ENCODE measurements around the gene DNAJB4. TPM values are rescaled to one million over a fixed set of nuclear protein-coding genes. Genes with fewer than 3 reads are reported as not detected.
A peak's percentile ranks its signal among the peaks of the same experiment; 100 is the strongest.

DNAJB4 gene
- total RNA-seq, 1 experiment from 2014 or later: 28.5 TPM

DNA sequence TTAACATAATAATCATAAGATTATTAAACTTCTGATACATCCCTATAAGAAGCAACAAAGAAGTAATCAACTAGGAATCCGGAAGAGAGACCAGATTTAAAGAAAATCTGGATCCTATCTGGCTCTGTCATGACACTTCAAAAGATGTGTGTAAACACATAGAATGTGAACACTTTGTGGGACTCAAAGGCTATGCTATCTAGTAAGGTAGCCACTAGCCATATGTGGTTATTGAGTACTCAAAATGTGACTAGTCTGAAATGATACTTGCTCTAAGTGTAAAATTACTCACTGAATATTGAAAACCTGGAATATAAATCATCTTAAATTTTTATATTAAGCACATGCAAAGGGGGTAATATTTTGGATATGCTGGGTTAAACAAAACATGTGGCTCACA lies 34.5 kb upstream of the DNAJB4 start:
- TF ChIP-seq, protein P1, sequence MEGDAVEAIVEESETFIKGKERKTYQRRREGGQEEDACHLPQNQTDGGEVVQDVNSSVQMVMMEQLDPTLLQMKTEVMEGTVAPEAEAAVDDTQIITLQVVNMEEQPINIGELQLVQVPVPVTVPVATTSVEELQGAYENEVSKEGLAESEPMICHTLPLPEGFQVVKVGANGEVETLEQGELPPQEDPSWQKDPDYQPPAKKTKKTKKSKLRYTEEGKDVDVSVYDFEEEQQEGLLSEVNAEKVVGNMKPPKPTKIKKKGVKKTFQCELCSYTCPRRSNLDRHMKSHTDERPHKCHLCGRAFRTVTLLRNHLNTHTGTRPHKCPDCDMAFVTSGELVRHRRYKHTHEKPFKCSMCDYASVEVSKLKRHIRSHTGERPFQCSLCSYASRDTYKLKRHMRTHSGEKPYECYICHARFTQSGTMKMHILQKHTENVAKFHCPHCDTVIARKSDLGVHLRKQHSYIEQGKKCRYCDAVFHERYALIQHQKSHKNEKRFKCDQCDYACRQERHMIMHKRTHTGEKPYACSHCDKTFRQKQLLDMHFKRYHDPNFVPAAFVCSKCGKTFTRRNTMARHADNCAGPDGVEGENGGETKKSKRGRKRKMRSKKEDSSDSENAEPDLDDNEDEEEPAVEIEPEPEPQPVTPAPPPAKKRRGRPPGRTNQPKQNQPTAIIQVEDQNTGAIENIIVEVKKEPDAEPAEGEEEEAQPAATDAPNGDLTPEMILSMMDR (IDR thresholded peaks at IDR 0.05; ENCODE audit: unreplicated experiment): no peak
- intact Hi-C loops (cut with micrococcal nuclease): loop anchor here (10.0 kb wide), 1 partner anchor 135 kb away; no protein-coding TSS in a partner anchor
- H3K4me1 Mint-ChIP-seq (ENCODE audit: insufficient read depth, unreplicated experiment): peaks cover 17% of the 10 kb centered on the region
- H3K27ac Mint-ChIP-seq (ENCODE audit: low read depth, unreplicated experiment): no peak overlapping the region
- no peak for DNase-seq (ENCODE audit: unreplicated experiment)
- no TSS peak for BruUV-seq (replicated peaks)
- ChIA-PET POLR2A (interaction anchor here (0.7 kb wide), 1 partner anchor 134 kb away, joined by 3 read pairs; no protein-coding TSS in a partner anchor), CTCF (no interaction called here)
- H3K36me3 Mint-ChIP-seq (ENCODE audit: insufficient read depth, unreplicated experiment): peaks cover 91% of the 10 kb centered on the region
- H3K27me3 Mint-ChIP-seq (ENCODE audit: insufficient read depth, unreplicated experiment): no peaks in the 10 kb centered on the region
- H3K9me3 Mint-ChIP-seq (ENCODE audit: unreplicated experiment): no peaks in the 10 kb centered on the region
- no peak overlapping the region for H3K4me3 Mint-ChIP-seq (ENCODE audit: unreplicated experiment)

DNA sequence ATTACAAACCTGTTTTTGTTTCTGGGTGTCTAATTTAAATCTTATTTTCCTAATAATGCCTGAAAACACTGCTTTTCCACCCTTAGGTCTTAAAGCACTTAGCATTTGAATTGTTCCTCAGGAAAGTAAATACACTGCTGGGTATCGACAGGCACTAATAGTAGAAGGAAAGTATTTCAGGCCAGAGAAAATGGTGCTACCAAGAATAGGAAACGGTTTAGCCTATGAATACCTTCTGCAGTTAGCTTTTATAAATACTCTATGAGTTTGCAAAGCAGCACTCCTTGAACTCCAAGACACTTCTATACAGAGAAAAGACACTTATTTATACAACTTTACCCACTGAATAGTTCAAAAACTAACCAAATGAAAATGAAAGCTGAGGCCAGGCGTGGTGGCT lies 32.7 kb upstream of the DNAJB4 start:
- BruUV-seq (replicated peaks): no TSS peak
- TF ChIP-seq, protein P1 (IDR thresholded peaks at IDR 0.05; ENCODE audit: unreplicated experiment): no peak
- POLR2A ChIA-PET: interaction anchor here (2.1 kb wide), 1 partner anchor 33 kb away, joined by 6 read pairs; the partner anchor contains the start of gene DNAJB4
- CTCF ChIA-PET: interaction anchor here (0.6 kb wide), 1 partner anchor 142 kb away, joined by 3 read pairs; no protein-coding TSS in a partner anchor
- Mint-ChIP-seq H3K36me3 (ENCODE audit: insufficient read depth, unreplicated experiment) (peaks cover 72% of the 10 kb centered on the region), H3K27ac (ENCODE audit: low read depth, unreplicated experiment) (no peak overlapping the region), H3K9me3 (ENCODE audit: unreplicated experiment) (no peaks in the 10 kb centered on the region), H3K27me3 (ENCODE audit: insufficient read depth, unreplicated experiment) (no peaks in the 10 kb centered on the region), H3K4me1 (ENCODE audit: insufficient read depth, unreplicated experiment) (peaks cover 28% of the 10 kb centered on the region), H3K4me3 (ENCODE audit: unreplicated experiment) (no peak overlapping the region)
- DNase-seq (ENCODE audit: unreplicated experiment): no peak
- intact Hi-C loops (cut with micrococcal nuclease): loop anchor here (10.0 kb wide), 1 partner anchor 137 kb away; no protein-coding TSS in a partner anchor

DNA sequence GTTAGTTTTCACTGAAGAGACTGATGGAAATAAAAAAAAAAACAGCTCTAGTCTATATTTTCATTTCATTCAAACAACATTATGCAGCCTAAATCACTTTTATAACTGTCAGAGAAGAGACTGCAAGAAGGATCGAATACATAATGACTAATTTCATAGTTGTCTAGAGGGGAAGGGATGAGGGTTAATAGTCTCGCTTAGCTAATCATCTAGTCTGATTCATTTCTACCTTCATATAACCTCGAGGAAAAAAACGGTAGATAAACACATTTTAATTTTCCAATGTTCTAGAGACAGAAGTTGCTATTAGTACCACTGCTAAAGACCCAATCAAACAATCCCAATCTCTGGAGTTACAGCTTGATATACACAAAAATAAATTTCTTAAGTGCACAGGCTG lies 29.4 kb upstream of the DNAJB4 start:
- H3K4me3 Mint-ChIP-seq (ENCODE audit: unreplicated experiment): no peak overlapping the region
- DNase-seq (ENCODE audit: unreplicated experiment): peak; percentile 36
- POLR2A ChIA-PET: interaction anchor here (0.7 to 9.6 kb wide), 19 partner anchors 9 to 857 kb away, joined by 3 to 598 read pairs (median 6); partner anchors contain the start of genes DNAJB4, MIGA1 and USP33
- TF ChIP-seq, protein P1 (IDR thresholded peaks at IDR 0.05; ENCODE audit: unreplicated experiment): no peak
- CTCF ChIA-PET: interaction anchor here (0.6 to 5.8 kb wide), 6 partner anchors 30 to 292 kb away, joined by 3 to 70 read pairs (median 6); partner anchors contain the start of gene DNAJB4
- peaks cover 23% of the 10 kb centered on the region for H3K4me1 Mint-ChIP-seq (ENCODE audit: insufficient read depth, unreplicated experiment)
- no peaks in the 10 kb centered on the region for H3K9me3 Mint-ChIP-seq (ENCODE audit: unreplicated experiment)
- no peaks in the 10 kb centered on the region for H3K27me3 Mint-ChIP-seq (ENCODE audit: insufficient read depth, unreplicated experiment)
- H3K36me3 Mint-ChIP-seq (ENCODE audit: insufficient read depth, unreplicated experiment): peaks cover 39% of the 10 kb centered on the region
- intact Hi-C loops (cut with micrococcal nuclease): loop anchor here (5.0 to 10.0 kb wide), 3 partner anchors 117 to 218 kb away; partner anchors contain the start of gene USP33
- no TSS peak for BruUV-seq (replicated peaks)
- H3K27ac Mint-ChIP-seq (ENCODE audit: low read depth, unreplicated experiment): no peak overlapping the region

DNA sequence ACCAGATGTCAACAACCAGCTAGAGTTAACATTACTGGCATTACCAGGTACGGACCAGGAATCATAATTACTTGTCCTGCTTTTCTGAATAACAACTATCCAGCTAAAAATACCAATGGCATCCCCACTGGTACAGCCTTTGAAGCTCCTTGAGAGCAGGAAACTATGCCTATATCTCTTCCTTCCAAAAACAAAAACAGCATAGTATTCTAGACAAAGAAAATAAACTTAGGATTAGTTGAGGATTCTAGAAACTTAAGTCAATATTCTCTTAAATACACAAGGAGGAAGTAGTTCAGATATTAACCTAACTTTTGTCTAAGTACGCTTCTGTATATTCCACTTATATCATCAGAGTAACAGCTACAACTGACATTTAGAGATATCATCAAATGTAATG lies 28.8 kb upstream of the DNAJB4 start:
- Mint-ChIP-seq H3K36me3 (ENCODE audit: insufficient read depth, unreplicated experiment) (peaks cover 34% of the 10 kb centered on the region), H3K4me3 (ENCODE audit: unreplicated experiment) (no peak overlapping the region), H3K9me3 (ENCODE audit: unreplicated experiment) (no peaks in the 10 kb centered on the region), H3K4me1 (ENCODE audit: insufficient read depth, unreplicated experiment) (peaks cover 23% of the 10 kb centered on the region), H3K27me3 (ENCODE audit: insufficient read depth, unreplicated experiment) (no peaks in the 10 kb centered on the region), H3K27ac (ENCODE audit: low read depth, unreplicated experiment) (no peak overlapping the region)
- DNase-seq (ENCODE audit: unreplicated experiment): peak; percentile 16
- intact Hi-C loops (cut with micrococcal nuclease): loop anchor here (5.0 to 10.0 kb wide), 3 partner anchors 116 to 219 kb away; partner anchors contain the start of gene USP33
- CTCF ChIA-PET: interaction anchor here (0.6 to 5.8 kb wide), 11 partner anchors 8 to 644 kb away, joined by 3 to 70 read pairs (median 3); partner anchors contain the start of genes DNAJB4 and IFI44L
- TF ChIP-seq, protein P1 (IDR thresholded peaks at IDR 0.05; ENCODE audit: unreplicated experiment): no peak
- no TSS peak for BruUV-seq (replicated peaks)
- POLR2A ChIA-PET: interaction anchor here (0.7 to 9.6 kb wide), 21 partner anchors 11 to 858 kb away, joined by 3 to 598 read pairs (median 6); partner anchors contain the start of genes DNAJB4, MIGA1 and USP33
